Measurements from ENCODE around the gene BICD2. TPM values are rescaled to one million over a fixed set of nuclear protein-coding genes. Genes with fewer than 3 reads are reported as not detected.
"Not testable (repeated sequence)": the region's sequence is repeated elsewhere in the genome, so short reads cannot be mapped to it uniquely, and the experiment has no call there.

The BICD2 gene
- polyA plus RNA-seq (ENCODE audit: insufficient read length in 12 of 12) = 10 to 100 TPM in 11 of 12 donors, not detected in 1; 22.4 to 35.4 (median 27.9) TPM
- long read RNA-seq, donor 1, full-length matches to known transcripts = 1 of 18 reads
- long read RNA-seq, donor 1, partial matches to known transcripts = 17 of 18 reads
- long read RNA-seq, donor 1, other reads (novel, unspliced or antisense) = 0 of 18 reads
- long read RNA-seq, donor 2, full-length matches to known transcripts = 3 of 3 reads
- long read RNA-seq, donor 2, partial matches to known transcripts = 0 of 3 reads
- long read RNA-seq, donor 2, other reads (novel, unspliced or antisense) = 0 of 3 reads
- long read RNA-seq, donor 3, full-length matches to known transcripts = 6 of 6 reads
- long read RNA-seq, donor 3, partial matches to known transcripts = 0 of 6 reads
- long read RNA-seq, donor 3, other reads (novel, unspliced or antisense) = 0 of 6 reads
- long read RNA-seq, donor 4, full-length matches to known transcripts = 2 of 2 reads
- long read RNA-seq, donor 4, partial matches to known transcripts = 0 of 2 reads
- long read RNA-seq, donor 4, other reads (novel, unspliced or antisense) = 0 of 2 reads
- long read RNA-seq, donor 5 = 0 reads
- long read RNA-seq, donor 6, full-length matches to known transcripts = 5 of 5 reads
- long read RNA-seq, donor 6, partial matches to known transcripts = 0 of 5 reads
- long read RNA-seq, donor 6, other reads (novel, unspliced or antisense) = 0 of 5 reads
- long read RNA-seq, donor 7 = 0 reads
- long read RNA-seq, donor 8, full-length matches to known transcripts = 8 of 8 reads
- long read RNA-seq, donor 8, partial matches to known transcripts = 0 of 8 reads
- long read RNA-seq, donor 8, other reads (novel, unspliced or antisense) = 0 of 8 reads
- long read RNA-seq, donor 9, full-length matches to known transcripts = 1 of 1 reads
- long read RNA-seq, donor 9, partial matches to known transcripts = 0 of 1 reads
- long read RNA-seq, donor 9, other reads (novel, unspliced or antisense) = 0 of 1 reads
- long read RNA-seq, donor 10, full-length matches to known transcripts = 7 of 7 reads
- long read RNA-seq, donor 10, partial matches to known transcripts = 0 of 7 reads
- long read RNA-seq, donor 10, other reads (novel, unspliced or antisense) = 0 of 7 reads
- long read RNA-seq, donor 11, full-length matches to known transcripts = 10 of 10 reads
- long read RNA-seq, donor 11, partial matches to known transcripts = 0 of 10 reads
- long read RNA-seq, donor 11, other reads (novel, unspliced or antisense) = 0 of 10 reads

- no peak for DNase-seq
These were observed at the start of gene BICD2 for GRCh38 chr9:92764381-92764987. TSS of gene BICD2 (minus strand) at chr9:92764833. CDS start at chr9:92764744, 89 bp downstream.

- not testable (repeated sequence) for DNase-seq
These were observed 45.1 kb upstream of the BICD2 start for GRCh38 chr9:92809629-92810326.

DNA sequence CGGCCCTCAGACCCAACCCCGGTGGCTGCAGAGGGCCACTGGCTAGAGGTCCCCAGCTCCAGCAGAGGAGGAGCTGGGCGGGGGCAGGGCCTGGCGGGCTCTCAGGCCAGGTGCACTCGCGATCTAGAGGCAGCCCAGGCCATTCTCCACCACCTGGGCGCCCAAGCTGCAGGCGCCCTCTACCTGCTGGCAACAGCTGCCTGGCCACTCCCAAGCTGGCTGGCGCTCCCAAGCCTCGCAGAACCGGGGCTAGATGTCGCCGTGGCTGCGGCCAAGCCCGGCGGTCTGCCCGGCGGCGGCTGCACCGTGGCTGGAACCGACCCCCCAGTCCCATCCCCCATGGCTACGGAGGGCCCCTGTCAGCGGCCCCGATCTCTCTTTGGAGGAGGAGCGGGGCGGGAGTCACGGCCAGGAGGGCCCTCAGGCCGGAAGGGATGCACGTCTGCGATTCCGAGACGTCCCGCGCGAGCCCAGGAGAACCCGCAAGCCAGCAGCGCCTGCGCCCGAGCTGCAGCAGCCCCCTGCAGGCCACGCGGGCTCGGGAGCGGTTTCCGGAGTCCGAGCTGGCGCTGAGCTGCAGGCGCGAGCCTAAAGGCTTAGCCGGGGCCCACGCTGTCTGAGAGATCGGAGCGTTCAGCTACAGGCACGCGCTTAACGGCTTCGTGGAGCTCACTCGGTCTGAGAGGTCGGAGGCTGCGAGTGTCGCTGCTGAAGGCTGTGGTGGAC, 44.3 kb upstream of the BICD2 start:
- DNase-seq = peak; percentile 66

- DNase-seq = no peak
These were observed 43.4 kb upstream of the BICD2 start for GRCh38 chr9:92807757-92808725.

DNA sequence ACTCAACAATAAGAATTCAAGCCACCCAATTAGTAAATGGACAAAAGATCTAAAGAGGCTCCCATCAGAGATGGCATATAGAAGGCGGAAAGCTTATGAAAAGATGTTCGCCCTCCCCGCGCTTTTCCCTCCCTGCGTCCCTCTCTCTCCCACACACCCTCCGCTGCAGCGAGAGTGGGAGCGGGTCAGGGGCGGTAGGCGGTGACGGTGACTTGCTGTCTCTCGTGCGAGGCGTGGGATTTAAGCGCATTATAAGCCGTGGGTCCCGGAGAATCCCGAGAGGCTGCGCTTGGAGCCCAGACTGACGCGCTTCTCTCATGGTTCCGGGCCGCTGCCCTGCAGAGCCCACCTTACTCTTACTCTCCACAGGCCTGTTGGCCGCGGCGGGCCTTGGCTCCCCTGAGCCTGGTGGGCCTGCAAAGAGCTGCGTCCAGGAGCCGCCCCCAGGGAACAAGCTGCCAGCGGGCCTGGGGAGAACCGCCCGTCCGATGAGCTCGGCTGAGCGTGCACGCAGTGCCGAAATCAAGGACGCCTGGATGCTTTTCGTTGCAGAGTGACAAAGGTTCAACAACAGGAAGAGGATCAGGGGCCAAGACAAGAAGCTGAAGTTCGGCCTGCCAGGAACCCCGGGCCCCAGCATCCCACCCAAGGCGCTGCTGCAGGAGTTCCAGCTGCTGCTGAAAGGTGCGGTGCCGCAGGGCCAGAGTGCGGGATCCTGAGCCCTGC, 42.6 kb upstream of the BICD2 start:
- DNase-seq = no peak

- no peak for DNase-seq
These were observed 40.1 kb upstream of the BICD2 start for GRCh38 chr9:92804727-92805126.

DNA sequence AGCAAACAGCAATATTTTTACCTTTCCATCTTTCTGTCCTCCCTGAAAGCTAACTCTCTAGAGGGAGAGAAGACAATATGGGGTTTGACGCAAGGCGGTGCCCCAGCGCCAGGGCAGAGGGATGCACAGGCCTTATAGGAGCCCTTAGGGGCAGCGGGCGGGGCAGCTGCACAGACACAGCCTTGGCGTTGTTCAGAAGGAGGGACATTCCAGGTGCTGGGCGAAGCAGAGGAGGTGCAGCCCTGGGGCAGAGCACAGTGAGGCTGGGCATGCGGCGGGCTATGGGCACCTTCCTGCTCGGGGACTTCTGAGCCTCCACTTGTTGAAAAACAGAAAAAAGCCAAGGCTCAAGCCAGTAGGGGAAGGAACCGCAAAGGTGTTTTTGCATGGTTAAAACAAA, 33.7 kb upstream of the BICD2 start:
- no peak for DNase-seq

DNA sequence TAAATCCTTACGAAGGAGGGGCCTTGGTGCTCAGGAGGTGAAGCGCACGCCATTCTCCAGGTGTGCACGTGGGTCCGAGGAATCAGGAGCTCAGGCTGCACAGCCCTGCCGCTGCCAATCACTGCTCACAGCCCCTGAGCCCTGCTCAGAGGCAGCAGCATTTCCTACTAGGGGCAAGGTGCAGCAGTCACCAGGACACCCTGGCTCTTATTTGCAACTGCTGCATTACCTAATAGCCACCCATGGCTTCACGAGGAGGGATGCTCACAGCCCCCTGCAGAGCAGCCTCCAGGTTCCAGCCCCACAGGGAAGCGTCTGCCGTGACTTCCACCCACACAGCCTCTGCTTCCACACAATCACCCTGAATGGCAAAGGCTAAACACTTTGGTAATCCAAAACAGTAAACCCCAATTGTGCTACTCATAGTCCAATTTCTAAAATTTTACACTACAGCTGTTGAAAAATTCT, 31.7 kb upstream of the BICD2 start:
- DNase-seq = not testable (repeated sequence)

- no peak for DNase-seq
These were observed 31.1 kb upstream of the BICD2 start for GRCh38 chr9:92795598-92796336.

DNA sequence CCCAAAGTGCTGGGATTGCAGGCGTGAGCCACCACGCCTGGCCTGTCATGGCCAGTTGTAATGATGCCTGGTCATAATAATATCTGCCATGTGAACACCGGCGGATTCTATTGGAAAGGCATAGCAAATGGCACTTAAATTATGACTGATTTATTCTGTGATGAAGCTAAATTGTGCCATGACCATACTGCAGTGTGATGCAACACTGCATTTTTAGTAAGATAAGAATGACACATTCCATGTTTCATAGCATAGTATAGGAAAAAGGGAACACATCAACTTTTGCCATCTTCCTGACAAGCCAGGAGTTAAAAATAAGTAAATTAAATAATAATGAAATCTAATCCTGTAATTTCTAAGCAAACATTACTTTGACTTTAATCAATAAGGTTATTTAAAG, 30.4 kb upstream of the BICD2 start:
- no peak for DNase-seq

GRCh38 chr9:92794426-92794825, 29.8 kb upstream of the BICD2 start:
- no peak for DNase-seq

GRCh38 chr9:92790542-92791527, 26.2 kb upstream of the BICD2 start:
- DNase-seq = peak; percentile 76

DNA sequence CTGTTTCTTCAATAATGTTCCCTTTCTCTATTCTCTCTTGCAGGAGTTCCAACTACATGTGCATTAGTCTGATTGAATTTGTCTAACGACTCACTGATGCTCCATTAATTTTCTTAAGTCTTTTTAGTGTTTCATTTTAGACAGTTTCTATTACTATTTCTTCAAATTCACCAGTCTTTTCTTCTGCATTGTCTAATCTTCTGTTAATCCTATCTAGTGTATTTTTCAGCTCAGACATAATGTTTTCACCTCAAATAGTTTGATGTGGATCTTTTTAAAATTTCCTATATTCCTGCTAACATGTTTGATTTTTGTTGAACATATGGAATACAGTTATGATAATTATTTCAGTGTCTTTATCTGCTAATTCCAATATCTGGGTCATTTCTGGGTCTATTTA, 21.7 kb upstream of the BICD2 start:
- no peak for DNase-seq

GRCh38 chr9:92781899-92782298, 17.3 kb upstream of the BICD2 start:
- DNase-seq = no peak

DNA sequence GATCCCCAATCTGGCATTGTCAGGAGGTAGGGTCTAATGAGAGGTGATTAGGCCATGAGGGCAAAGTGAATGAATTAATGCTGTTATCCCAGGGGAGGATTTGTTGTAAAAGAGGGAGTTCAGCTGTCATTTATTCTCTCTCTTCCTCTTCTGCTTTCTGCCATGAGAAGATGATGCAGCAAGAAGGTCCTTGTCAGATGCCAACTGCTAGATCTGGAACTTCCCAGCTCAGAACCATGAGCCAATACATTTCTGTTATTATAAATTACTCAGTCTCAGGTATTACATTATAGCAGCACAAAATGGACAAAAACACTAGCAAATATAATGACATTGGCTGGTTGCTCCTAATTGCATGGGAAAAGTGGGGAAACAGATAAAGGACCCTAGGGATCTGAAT, 15.6 kb upstream of the BICD2 start:
- DNase-seq = no peak

DNA sequence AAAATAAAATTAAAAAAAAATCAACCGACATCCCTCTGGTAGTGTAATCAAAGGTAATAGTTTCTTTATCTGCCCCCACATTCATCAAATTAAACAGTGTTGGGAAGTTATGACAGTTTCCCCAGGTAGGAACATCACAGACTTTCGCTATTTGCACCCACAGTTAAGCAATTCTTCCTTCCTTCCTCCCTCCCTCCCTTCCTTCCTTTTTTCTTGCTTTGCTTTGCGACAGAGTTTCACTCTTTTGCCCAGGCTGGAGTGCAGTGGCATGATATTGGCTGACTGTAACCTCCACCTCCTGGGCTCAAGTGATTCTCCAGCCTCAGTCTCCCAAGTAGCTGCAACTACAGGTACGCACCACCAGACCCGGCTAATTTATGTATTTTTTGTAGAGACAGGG, 10.8 kb upstream of the BICD2 start:
- DNase-seq = no peak
